HepG2 (cell line): ENCODE results near the gene PPCDC. TPM values are rescaled to one million over a fixed set of nuclear protein-coding genes. Genes with fewer than 3 reads are reported as not detected.

ENCODE experiments used
- CREB3 ChIP-seq: sonication (generic); formaldehyde crosslinking; IDR thresholded peaks from 2 replicates; pipeline ENCODE4 v1.5.0; 2020; ENCODE audit warnings: missing genetic modification reagents
- ELF4 ChIP-seq: sonication (generic); formaldehyde crosslinking; IDR thresholded peaks from 2 replicates; pipeline ENCODE4 v1.5.0; 2020; ENCODE audit warnings: missing genetic modification reagents, mild to moderate bottlenecking, moderate library complexity, borderline replicate concordance
- GLI4 ChIP-seq: sonication (generic); formaldehyde crosslinking; IDR thresholded peaks from 2 replicates; pipeline ENCODE4 v1.5.1; 2020; ENCODE audit warnings: missing genetic modification reagents, mild to moderate bottlenecking, moderate library complexity, borderline replicate concordance
- JUND ChIP-seq: sonication (generic); formaldehyde crosslinking; IDR thresholded peaks from 2 replicates; pipeline ENCODE4 v1.8.0; 2022; ENCODE audit warnings: mild to moderate bottlenecking, missing genetic modification reagents
- POLR2G ChIP-seq: fragments of 200-400 bp; formaldehyde crosslinking; IDR thresholded peaks from 2 replicates; pipeline ENCODE4 v1.6.1; 2018; ENCODE audit warnings: mild to moderate bottlenecking, low read depth, low read length, moderate library complexity
- SMAD9 ChIP-seq: sonication (generic); formaldehyde crosslinking; IDR thresholded peaks from 2 replicates; pipeline ENCODE4 v1.5.1; 2020; ENCODE audit warnings: mild to moderate bottlenecking, missing genetic modification reagents
- SOX6 ChIP-seq, 2 experiments: fragments of 450-650 bp in 1 of 2; sonication (generic) in 1 of 2; formaldehyde crosslinking in 1 of 2; IDR thresholded peaks; 2 replicates each; pipeline versions ENCODE4 v1.4.0 to v1.6.1; 2017 to 2020; ENCODE audit warnings: antibody characterized with exemption in 1 of 2, mild to moderate bottlenecking in 1 of 2, missing genetic modification reagents in 1 of 2
- SP5 ChIP-seq: IDR thresholded peaks from 2 replicates; pipeline ENCODE4 v1.6.1; 2016; ENCODE audit warnings: low read depth, borderline replicate concordance
- ZBTB42 ChIP-seq: sonication (generic); formaldehyde crosslinking; IDR thresholded peaks from 2 replicates; pipeline ENCODE4 v1.5.0; 2020; ENCODE audit warnings: mild to moderate bottlenecking, missing genetic modification reagents
- ZNF512B ChIP-seq: sonication (generic); formaldehyde crosslinking; IDR thresholded peaks from 2 replicates; pipeline ENCODE4 v1.5.1; 2020; ENCODE audit warnings: missing genetic modification reagents, mild to moderate bottlenecking, borderline replicate concordance
- ZNF670 ChIP-seq: sonication (generic); formaldehyde crosslinking; IDR thresholded peaks from 2 replicates; pipeline ENCODE4 v1.8.0; 2022; ENCODE audit warnings: mild to moderate bottlenecking, missing genetic modification reagents, borderline replicate concordance
- polyA plus RNA-seq, 8 experiments: library from polyadenylated mRNA; depleted of rRNA in 3 of 8; stranded (reverse) in 7 of 8; unstranded in 1 of 8; fragments of >200 nt; fragmentation: Illumina TruSeq in 4 of 8; extraction: Trizol in 4 of 8; gene quantifications; 2 replicates each; pipeline versions ENCODE4 v1.2.1 to v1.2.3, GENCODE V29; 2011 to 2016; ENCODE audit warnings: low read depth in 4 of 8, missing spikeins in 1 of 8, mixed read lengths in 1 of 8; ENCODE audit not compliant: insufficient read depth in 1 of 8
- total RNA-seq, 5 experiments: library from RNA; depleted of rRNA; stranded (reverse); fragments of >200 nt; fragmentation: Illumina TruSeq; extraction: Trizol; gene quantifications; 2 replicates each; pipeline ENCODE4 v1.2.3, GENCODE V29; 2016; ENCODE audit warnings: low read depth in 1 of 5

Gene PPCDC
- total and polyA plus RNA-seq, 2 of the 13 experiments (the other 11 are each of a cell fraction or from before 2014, with no cell fraction given): 12.3 to 12.8 TPM

- TF ChIP-seq ZNF512B (no peak), GLI4 (CRISPR knock-in tag) (no peak), CREB3 (CRISPR knock-in tag) (no peak), ELF4 (no peak), SMAD9 (CRISPR knock-in tag) (no peak), ZBTB42 (CRISPR knock-in tag) (no peak), SP5 (CRISPR knock-in tag) (no peak), JUND (no peak), ZNF670 (CRISPR knock-in tag) (no peak), POLR2G (no peak), SOX6 (IDR thresholded peaks at IDR 0.05) (no peak), SOX6 (CRISPR knock-in tag; IDR thresholded peaks at IDR 0.05) (no peak)
These were observed 45.4 kb downstream of the PPCDC start (continued) for GRCh38 chr15:75068748-75069147.
